NCI-H2171 treated with DMSO at 0.1 percent for 48 hours (cell line): Measurements from ENCODE around the gene SLC38A2.
"Not testable (repeated sequence)": the region's sequence is repeated elsewhere in the genome, so short reads cannot be mapped to it uniquely, and the experiment has no call there.

Source experiments
- DNase-seq: peaks from one replicate; lab custom pipeline; 2025; lab: John Stamatoyannopoulos, UW

Gene SLC38A2

DNA sequence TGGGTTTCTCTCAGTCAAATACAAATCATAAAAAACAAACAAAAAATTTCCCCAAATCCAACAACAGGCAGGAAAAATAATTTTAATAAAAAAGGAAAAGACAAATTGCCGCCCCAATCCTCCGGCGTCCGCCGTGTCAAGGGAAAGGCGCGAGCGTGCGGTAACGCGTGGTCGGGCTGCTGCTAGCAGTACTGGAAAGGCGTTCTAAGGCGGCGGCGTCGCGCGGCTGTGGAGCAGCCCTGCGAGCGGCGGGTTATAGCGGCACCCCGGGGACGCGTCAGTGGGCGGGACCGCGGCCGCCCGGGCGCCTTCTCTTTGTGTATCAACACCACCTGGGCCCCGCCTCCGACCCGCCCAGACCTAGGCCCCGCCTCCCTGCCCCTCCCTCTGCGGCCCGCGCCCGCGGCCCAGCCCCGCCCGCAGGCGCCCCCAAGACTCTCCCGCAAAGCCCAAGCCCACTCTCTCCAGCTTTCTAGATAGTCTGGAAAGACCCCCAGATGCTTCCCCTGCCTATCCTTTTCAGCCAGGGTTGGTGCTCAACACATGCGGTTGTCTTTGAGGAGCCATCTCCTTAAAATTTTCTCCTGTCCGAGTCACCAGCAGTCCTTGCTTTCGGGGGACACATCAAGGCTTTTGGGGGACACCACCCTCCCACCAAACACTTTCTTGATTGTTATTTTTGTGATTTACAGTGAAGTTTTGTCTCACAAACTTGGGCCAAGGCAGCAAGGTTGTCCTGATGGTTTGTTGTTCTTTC is at the start of gene SLC38A2:
Gene SLC38A2 (minus strand): TSS at position 230 of the 757 bp plus-strand sequence. CDS start 1,480 bp downstream, outside the sequence.
- peak; percentile 89 for DNase-seq

DNA sequence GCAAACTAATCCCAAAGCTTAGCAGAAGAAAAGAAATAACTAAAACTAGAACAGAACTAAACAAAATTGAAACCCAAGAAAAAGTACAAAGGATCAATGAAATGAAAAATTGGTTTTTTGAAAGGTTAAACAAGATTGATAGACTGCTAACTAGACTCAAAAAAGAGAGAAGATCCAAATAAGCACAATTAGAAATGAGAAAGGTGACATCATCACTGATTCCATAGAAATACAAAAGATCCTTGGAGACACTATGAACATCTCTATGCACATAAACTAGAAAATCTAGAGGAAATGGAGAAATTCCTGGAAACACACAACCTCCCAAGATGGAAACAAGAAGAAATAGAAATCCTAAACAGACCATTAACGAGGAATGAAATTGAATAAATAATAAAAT is 47.1 kb upstream of the SLC38A2 start:
- DNase-seq, result no peak

DNA sequence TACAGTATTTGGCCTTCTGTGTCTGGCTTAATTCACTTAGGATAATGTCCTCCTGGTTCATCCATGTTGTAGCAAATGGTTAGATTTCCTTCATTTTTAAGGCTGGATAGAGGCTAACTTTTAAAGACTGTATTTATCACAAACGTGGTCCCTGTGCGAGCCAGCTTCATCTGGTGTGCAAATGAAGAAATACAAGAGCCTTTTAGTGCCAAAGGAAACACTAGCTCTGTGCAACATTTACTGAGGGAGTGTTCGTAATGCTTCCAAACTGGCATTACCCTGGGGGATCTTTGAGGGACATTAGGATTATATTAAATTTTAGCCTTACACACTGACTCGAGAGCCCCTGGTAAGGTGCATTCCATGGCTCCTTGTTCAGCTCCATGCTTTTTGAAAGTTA is 43.0 kb upstream of the SLC38A2 start:
- DNase-seq, result no peak

DNA sequence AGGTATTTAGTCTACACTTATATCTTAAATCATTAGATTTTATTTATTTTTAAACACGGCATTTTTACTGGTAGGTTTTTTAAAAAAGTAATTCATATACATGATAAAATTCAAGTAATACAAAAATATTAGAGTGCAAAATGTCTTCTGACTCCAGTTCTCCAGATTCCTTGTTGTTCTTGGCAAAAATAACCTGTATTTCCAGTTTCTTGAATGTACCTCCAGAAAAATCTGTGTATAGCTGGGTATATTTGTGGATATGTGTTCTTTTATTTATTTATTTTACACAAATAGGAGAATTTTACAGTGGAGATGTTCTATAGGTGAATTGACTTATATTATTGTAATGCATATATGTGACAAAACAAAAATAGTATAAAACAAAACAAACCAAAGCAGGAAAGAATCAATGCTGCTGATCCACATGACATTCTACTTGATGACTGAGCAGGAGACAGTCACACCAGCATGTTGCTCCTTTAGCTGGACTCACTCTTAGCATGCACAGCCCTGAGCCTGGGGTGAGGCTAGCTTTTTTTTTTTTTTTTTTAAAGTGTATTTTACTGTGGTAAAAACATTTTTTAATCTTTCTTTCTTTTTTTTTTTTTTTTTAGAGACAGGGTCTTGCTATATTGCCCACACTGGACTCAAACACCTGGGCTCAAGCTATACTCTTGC is 42.2 kb upstream of the SLC38A2 start:
- DNase-seq, result no peak

DNA sequence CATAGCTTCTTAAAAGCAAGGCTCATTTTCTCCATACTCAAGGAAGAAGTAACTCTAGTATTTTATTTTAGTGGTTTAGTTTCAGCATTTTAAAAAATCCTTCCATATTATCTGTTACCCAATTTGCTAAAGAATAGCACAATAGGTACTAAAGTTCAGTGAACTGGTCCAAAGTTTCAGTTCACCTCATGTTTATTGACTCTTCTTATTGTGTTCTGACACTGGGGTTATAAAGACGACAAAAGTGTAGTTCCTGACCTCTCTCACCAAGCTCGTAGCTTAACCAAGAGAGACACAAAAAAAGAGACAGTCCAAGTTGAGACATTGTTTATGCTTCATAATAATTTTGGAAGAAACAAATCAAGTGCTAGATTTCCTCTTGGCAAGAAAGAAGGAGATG is 40.8 kb upstream of the SLC38A2 start:
- DNase-seq, result no peak

DNA sequence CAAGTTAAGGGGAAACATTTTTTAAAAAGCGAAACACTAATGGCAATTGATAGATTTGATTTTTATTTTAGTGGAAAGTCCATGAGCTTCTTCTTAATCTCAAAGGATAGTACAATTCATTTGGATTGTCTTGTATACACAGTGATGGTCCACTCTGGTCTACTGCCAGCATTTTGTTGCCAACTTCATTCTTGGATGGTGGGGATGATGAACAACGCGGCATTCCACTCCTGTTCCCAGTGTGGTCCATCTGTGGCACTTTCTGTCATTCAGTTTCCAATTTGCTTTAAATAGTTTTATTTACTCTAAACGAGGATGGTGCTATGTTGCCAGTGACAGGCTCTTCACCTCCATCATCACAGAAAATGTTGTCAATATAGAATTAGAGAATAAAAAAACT is 40.3 kb upstream of the SLC38A2 start:
- no peak for DNase-seq

DNA sequence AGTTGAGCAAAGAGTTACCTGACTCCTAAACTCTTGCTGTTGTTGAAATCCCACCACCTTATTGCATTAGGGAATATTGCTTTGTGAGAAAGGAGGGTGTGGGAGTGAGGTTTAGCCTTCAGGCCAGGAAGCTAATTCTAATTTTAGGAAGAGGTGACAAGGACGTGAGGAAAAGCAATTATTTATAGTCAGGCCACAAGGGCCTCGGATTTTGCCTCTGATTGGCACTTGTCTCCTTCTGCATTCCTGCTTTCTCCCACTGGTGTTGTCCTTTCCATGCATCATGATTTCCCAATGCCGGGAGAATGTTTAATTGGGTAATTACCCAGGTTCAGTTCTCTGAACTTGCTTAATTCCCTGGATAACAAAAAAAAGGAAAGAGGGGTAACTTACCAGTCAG is 37.9 kb upstream of the SLC38A2 start:
- no peak for DNase-seq

DNA sequence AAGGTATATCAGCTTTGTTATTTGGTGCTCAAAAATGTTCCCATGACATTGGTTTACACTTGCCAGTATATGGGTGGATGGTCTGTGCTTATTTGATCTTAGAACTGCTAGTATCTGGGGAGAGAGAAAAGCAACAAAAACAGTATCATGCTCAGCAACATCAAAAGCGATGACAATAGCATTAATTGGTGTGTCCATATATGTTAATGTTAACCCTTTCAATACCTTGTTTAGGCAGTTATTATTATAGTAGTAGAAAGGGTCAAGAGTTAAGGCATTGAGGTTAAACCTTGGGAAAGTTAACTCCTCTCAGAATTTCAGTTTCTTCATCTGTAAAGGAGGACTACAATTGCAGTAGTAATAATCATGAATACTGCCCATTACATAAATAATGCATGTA is 37.4 kb upstream of the SLC38A2 start:
- no peak for DNase-seq

DNA sequence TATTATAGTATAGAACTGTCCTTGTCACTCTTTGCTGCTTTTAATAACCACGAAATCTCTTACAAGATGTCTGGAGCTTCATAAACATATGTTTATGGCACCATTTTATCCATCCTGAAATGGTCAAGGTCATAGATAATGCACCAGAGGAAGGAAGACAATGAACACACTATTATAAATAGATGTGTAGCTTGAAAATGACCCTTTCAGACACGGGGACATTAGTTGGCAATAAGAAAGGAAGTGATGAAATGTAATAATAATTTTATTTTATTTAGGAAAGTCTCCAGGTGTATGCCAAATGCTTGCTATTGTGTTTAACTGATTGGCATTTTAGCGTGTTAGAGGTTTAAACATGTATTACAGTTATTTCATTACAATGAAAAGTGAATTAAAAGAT is 36.8 kb upstream of the SLC38A2 start:
- DNase-seq, result no peak

DNA sequence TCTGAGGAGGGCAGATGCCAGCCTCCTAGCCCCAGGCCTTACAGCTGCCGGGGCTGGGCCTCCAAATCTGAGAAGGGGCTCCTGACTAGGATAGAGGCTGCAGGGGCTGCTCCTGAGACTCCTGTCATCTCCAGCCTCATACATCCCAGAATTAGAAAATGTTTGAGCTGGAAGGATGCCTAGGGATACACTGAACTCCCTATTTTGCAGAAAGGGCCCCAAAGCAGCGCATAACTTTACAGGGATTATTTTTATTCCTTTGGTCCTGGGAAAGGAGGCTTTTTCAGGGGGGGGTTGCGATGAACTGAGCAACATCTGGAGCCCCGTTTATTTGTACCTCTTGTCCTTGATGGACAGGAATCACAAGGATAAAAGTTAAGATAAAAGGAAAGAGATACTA is 35.9 kb upstream of the SLC38A2 start:
- DNase-seq, result no peak

DNA sequence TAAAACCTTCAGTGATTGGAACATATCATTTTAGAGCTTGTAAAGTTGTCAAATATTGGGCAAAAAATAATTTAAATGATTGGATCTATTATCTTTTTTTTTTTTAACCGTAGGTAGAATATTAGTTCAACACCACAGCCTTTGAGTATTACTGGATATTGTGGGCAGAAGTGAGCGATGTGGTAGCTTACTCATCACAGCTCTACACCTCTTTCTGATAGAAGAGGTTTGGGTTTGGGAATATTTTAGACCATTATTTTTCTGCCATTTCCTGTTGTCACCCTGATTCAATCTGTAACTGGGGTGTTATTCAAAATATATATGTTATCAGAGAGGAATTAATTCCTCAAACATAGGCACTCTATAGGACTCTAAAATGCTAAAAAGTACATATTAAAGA is 34.8 kb upstream of the SLC38A2 start:
- DNase-seq, result no peak

DNA sequence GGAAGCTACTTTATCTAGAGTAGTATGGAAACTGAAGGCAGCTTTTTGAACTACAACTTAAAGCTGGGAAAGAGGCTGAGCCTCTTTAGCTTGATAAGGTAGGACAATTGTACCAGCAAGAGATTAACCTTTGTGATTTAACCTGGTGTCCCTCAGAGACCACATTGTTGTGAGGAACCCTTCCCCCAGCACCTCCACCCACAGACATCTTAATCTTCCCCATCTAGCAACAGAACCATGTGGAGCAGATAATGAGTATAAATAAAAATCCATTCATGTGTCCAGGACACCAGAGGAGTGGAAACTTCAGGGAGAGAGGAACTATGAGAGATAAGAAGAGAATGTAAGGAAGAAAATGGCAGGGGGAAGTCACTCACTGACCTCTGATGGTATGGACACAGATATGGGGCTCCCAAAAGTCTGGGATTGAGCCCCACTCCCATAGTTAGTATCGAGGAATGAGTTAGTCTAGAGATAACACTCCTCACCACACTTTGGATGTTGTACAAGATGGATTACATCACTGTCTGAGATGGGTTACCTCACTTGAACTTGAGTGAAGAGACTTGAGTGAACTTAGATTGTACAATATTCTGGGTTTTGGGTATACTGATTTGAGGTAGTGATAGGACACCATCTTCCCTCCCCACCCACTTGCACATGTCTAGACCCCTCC is 33.9 kb upstream of the SLC38A2 start:
- DNase-seq, result no peak

DNA sequence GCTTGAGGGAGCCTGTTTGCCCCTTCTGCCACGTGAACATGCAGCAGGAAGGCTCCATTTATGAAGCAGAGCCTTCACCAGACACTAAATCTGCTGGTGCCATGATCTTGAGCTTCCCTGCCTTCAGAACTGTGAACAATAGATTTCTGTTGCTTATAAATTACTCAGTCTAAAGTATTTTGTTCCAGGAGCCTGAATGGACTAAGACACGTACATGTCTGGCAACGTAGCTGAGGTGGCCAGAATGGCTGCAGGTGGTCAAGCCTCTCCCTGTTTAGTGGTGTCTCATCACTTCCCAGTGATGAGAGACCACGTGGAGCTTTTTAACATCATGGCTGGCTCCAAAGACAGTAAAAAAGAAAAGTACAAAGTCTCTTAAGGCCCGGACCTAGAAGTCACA is 32.2 kb upstream of the SLC38A2 start:
- DNase-seq, result no peak

DNA sequence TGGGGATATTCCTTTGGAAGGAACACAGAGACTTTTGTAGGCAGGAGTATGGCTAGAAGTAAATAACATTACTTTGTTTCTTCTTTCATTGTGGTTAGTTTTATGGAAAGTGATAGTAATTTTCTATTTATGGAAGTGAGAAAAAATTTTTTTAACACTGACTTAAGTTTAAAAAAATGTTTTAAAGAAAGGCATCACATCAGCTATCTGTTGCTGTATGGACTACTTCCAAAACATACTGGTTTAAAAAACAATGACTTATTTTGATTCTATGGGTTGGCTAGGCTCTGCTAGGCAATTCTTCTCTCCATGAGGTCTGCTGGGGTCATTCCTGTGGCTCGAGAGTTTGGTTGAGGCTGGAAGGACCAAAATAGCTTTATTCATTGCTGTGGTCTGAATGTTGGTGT is 31.7 kb upstream of the SLC38A2 start:
- DNase-seq, result no peak

DNA sequence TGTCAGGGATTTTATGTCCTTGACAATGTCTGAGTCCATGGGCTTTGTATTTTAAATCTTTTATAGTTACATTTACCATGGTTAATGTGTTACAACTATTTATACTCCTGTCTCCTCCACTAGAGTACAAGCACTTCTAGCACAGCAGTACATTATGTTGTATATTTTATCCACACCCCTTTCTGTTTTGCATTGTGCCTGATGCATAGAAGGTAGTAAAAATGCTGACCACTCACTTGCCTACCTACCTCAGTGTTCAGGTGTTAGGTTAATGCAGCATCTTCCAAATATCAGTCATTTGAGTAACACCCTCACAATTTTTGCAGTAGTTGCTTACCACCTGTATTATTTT is 31.1 kb upstream of the SLC38A2 start:
- DNase-seq, result no peak

DNA sequence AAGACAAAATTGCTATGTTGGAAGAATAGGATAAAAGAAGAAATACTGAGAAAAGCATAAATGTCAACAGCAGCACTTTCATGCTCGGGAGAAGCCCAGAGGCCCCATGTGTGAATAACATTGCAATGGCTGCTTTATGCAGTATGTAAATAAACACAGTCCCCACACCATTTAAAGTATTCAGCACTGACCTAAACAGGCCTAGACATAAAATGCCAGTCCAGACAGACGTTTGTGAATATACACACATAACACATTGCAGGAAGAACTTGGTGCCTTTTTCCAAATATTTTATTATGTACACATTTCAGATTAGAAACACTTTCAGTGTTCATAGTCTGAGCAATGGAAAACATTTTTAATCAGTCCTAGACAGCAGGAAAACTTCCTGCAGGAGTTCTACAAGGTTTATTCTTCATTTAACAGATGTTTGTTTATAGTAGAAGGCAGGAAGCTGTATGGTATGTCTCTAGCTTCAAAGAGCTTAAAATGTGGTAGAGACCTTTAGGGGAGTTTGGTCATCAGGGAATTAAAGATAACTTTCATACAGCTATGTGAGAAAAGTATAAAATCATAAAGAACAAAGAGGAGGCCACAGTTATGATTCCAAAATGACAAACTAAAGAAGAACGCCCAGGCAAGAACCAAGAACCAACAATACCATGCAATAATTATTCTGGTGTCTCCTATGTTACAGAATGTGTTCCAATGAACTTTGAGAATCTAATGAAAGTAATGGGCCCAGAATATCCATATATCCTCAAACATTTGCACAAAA is 30.6 kb upstream of the SLC38A2 start:
- no peak for DNase-seq

DNA sequence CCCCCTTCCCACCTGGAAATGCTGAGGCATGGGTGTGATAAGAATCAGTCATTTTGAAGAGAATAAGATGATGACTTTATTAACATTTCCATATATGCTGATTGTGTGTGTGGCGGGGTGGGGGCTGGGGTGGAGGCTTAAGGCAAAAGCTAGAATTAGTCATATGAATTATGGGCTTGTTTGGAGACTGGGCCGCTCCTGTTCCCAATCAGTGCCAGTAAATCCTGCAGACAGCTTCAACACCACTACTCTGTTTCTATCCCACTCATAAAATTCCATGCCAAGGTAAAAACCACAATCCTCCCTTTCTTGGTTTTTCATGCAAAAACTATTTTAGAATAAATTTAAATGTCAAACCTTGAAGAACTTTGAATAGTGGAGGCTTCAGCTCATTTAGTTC is 29.9 kb upstream of the SLC38A2 start:
- no peak for DNase-seq

DNA sequence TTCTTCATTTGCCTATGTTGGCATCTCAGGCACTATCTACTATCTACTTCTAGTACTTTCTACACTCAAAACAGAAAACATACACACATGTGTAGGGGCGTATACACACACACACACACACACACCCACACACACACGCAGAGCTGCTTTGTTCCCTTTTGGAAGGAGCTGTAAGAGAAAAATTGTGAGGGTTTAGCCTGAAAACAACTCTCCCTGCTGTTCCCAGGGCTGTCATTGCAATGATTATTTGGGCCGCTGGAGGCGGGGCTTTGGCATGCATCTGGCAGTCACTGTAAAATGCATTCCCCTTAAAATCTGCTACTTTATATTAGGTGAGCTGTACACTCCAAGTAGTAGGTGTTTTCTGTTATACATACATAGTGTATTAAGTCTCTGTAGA is 29.1 kb upstream of the SLC38A2 start:
- no peak for DNase-seq

DNA sequence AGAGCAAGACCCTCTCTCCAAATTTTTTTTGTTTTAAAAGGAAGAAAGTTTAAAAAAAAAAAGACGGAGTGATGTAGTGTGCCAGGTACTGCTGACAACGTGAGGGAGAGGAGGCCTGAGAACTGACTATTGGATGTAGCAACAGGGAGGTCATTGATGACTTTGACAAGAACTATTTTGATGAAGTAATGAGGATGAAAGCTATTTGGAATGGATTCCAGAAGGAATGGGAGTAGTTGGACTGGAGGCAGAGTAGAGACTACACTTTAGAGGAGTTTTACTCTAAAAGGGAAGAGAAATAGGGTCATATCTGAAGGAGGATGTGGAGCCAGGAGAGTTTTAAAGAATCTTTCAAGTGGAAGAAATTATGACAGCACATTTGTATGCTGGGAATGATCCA is 27.8 kb upstream of the SLC38A2 start:
- DNase-seq, result no peak

DNA sequence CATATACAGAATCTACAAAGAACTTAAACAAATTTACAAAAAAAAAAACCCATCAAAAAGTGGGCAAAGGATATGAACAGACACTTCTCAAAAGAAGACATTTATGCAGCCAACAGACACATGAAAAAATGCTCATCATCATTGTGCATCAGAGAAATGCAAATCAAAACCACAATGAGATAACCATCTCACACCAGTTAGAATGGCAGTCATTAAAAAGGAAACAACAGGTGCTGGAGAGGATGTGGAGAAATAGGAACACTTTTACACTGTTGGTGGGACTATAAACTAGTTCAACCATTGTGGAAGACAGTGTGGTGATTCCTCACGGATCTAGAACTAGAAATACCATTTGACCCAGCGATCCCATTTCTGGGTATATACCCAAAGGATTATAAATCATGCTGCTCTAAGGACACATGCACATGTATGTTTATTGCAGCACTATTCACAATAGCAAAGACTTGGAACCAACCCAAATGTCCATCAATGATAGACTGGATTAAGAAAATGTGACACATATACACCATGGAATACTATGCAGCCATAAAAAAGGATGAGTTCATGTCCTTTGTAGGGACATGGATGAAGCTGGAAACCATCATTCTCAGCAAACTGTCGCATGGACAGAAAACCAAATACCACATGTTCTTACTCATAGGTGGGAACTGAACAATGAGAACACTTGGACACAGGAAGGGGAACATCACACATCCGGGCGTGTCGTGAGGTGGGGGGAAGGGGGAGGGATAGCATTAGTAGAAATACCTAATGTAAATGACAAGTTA is 27.1 kb upstream of the SLC38A2 start:
- DNase-seq, result not testable (repeated sequence)

DNA sequence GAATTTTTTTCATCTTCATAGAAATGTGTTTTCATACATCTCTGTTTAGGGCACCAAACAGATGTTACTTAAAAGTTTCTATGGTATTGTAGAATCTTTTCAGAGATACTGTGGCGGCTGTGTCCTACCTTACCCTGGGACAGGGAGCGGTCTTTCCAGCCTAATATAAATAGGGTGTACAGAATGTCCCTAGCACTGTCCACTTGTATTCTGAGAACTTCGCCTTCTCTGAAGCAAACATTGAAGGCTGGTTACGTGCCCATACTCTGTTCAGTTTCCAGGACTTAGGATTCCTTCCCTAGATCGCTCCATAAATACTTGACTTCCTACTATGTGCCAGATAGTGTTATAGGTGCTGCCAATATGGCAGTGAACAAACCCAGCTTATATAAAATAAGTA is 24.3 kb upstream of the SLC38A2 start:
- no peak for DNase-seq

DNA sequence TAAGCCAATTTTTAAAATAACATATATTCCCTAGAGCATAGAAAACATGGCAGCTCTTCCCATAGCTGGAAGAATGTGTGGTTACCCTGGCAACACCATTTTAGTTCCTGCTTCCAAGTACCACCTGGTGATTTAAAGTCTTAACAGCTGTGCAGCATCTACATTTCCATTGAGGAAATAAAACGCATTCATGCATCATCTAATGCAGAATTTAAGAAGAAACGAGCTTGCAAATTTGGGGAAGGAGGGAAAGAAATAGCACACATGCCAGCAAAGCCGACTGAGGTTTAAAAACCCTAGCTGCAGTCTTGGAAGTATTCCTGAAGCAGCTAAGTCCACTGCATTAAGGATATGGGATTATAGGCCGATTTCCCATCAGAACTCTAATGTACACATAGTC is 22.8 kb upstream of the SLC38A2 start:
- DNase-seq, result peak; percentile 88
